ENCODE data around the gene FAM131A. TPM values are rescaled to one million over a fixed set of nuclear protein-coding genes. Genes with fewer than 3 reads are reported as not detected.

FAM131A gene
- total and polyA plus RNA-seq, 2 of the 4 experiments (the other 2 are of a cell fraction), result 10.8 to 19.5 TPM

DNA sequence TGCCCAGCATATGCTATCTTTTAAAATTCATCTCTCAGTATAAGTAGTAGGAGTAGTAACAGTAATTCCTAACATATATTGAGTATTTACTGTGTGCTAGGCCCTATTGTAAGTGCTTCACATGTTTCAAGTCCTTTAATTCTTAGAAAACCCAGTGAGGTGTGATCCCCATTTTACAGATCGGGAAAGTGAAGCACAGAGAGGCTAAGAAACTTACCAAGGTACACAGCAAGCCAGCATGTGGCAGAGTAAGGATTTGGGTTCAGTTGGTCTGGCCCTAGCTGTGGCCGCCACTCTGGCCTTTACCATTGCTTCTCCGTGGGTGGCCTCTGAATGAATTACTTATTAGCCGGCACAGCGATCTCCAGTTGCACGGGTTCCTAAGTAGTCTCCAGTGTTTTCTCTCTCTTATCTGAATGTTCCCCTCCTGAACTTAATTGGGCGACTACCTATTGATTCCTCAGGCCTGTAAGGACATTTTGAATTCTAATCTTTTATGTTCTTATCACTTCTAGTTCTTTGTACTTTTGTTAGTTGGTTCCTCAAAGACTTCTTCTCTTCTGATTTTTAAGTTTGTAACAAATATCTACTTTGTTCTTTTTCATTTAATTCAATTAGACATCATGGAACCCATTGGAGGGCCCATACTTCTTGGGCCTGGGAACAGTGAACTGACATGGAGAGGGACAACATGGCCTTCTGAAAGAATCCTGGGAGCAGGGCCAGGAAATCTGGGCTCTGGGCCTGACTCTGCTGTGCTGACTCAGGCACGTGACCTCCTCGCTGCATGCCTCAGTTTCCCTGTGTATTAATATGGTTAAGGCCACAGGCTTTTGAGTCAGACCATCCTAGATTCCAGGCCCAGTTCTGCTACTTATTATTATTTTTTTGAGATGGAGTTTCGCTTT, 12.4 kb downstream of the FAM131A start (continued):
- TF ChIP-seq MAFK (IDR thresholded peaks at IDR 0.05; ENCODE audit: low read depth, low read length) (no peak), CEBPB (IDR thresholded peaks at IDR 0.05; ENCODE audit: low read depth, low read length) (no peak)

DNA sequence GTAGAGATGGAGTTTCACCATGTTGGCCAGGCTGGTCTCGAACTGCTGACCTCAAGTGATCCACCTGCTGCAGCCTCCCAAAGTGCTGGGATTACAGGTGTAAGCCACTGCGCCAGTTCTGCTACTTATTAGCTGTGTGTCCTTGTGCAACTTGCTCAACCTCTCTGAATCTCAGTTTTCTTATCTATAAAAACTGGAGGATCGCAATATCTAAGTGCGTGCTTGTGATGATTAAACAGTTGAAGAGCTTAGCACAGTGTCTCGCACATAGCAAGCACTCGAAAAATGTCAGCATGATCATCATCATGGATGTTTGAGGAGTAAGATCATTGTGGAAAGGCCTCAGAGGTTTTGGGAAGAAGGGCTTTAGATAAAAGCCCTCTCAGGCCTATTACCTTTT, 13.2 kb downstream of the FAM131A start:
- Histone ChIP-seq H3K36me3 (ENCODE audit: control insufficient read depth, insufficient read depth, low read length) (peaks cover 21% of the 10 kb centered on the region), H3K4me3 (ENCODE audit: insufficient read depth, low read depth, low read length) (no peak overlapping the region), H3K9me3 (ENCODE audit: control insufficient read depth, insufficient read depth, low read length) (no peaks in the 10 kb centered on the region), H3K79me1 (ENCODE audit: low read depth in 1 of 2, low read length in 2 of 2) (no peaks in the 10 kb centered on the region), H3K23ac (ENCODE audit: low read depth, low read length) (no peak overlapping the region), H3K27ac (ENCODE audit: insufficient read depth, low read length) (no peak overlapping the region), H2BK15ac (ENCODE audit: low read depth, low read length) (no peak overlapping the region), H3K4ac (ENCODE audit: low read depth, low read length) (no peak overlapping the region), H4K91ac (ENCODE audit: insufficient read depth, low read depth, low read length) (no peak overlapping the region), H2AK9ac (replicated peaks; ENCODE audit: low read depth, low read length, poor library complexity) (no peak overlapping the region), H3K9ac (ENCODE audit: low read depth, low read length) (no peak overlapping the region), H3K56ac (ENCODE audit: extremely low read depth, insufficient read depth, low read length) (no peak overlapping the region), H3K18ac (ENCODE audit: low read depth, low read length) (no peak overlapping the region), H4K5ac (ENCODE audit: low read depth, low read length) (no peak overlapping the region), H3K9me1 (ENCODE audit: insufficient read depth, low read length) (peaks cover 8% of the 10 kb centered on the region; the same call in 1 of the 2 replicates), H4K20me1 (ENCODE audit: insufficient read depth, low read length) (peaks cover 3% of the 10 kb centered on the region), H3K27me3 (ENCODE audit: control insufficient read depth, insufficient read depth, low read length) (no peaks in the 10 kb centered on the region), H2BK20ac (ENCODE audit: low read depth, low read length) (no peak overlapping the region), H4K8ac (ENCODE audit: low read depth in 2 of 2, low read length in 2 of 2) (no peak overlapping the region), H2AK5ac (ENCODE audit: low read depth, low read length) (no peak overlapping the region), H3K14ac (replicated peaks; ENCODE audit: low read depth, low read length) (no peak overlapping the region), H3K4me1 (ENCODE audit: control insufficient read depth, insufficient read depth, low read length) (peaks cover 4% of the 10 kb centered on the region; the same call in 1 of the 2 replicates), H2BK5ac (ENCODE audit: low read depth, low read length, poor library complexity, severe bottlenecking) (no peak overlapping the region), H2AFZ (replicated peaks; ENCODE audit: low read length, poor library complexity) (no peak overlapping the region), H2BK120ac (ENCODE audit: low read depth, low read length) (no peak overlapping the region), H3K4me2 (ENCODE audit: low read depth, low read length) (no peak overlapping the region)
- ChIA-PET CTCF (no interaction called here), POLR2A (ENCODE audit: unreplicated experiment) (no interaction called here)
- no peak for TF ChIP-seq POLR2A (IDR thresholded peaks at IDR 0.05; ENCODE audit: low read depth, low read length)
- TF ChIP-seq MAZ (IDR thresholded peaks at IDR 0.05; ENCODE audit: borderline replicate concordance, low read depth, low read length), result no peak
- no peak for TF ChIP-seq RCOR1 (IDR thresholded peaks at IDR 0.05; ENCODE audit: insufficient replicate concordance, low read length)
- TF ChIP-seq CHD1 (IDR thresholded peaks at IDR 0.05; ENCODE audit: low read depth, low read length), result no peak
- no peak for TF ChIP-seq SMC3 (IDR thresholded peaks at IDR 0.05; ENCODE audit: low read depth, low read length)
- TF ChIP-seq FOS (IDR thresholded peaks at IDR 0.05; ENCODE audit: low read depth, low read length), result no peak
- no peak for TF ChIP-seq MXI1 (IDR thresholded peaks at IDR 0.05; ENCODE audit: borderline replicate concordance, low read depth, low read length)
- TF ChIP-seq, protein P1, sequence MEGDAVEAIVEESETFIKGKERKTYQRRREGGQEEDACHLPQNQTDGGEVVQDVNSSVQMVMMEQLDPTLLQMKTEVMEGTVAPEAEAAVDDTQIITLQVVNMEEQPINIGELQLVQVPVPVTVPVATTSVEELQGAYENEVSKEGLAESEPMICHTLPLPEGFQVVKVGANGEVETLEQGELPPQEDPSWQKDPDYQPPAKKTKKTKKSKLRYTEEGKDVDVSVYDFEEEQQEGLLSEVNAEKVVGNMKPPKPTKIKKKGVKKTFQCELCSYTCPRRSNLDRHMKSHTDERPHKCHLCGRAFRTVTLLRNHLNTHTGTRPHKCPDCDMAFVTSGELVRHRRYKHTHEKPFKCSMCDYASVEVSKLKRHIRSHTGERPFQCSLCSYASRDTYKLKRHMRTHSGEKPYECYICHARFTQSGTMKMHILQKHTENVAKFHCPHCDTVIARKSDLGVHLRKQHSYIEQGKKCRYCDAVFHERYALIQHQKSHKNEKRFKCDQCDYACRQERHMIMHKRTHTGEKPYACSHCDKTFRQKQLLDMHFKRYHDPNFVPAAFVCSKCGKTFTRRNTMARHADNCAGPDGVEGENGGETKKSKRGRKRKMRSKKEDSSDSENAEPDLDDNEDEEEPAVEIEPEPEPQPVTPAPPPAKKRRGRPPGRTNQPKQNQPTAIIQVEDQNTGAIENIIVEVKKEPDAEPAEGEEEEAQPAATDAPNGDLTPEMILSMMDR (conservative IDR thresholded peaks at IDR 0.05; ENCODE audit: low read depth, low read length), result no peak
- TF ChIP-seq CEBPB (IDR thresholded peaks at IDR 0.05; ENCODE audit: low read depth, low read length), result no peak
- TF ChIP-seq RFX5 (IDR thresholded peaks at IDR 0.05; ENCODE audit: low read depth, low read length), result no peak
- TF ChIP-seq MAFK (IDR thresholded peaks at IDR 0.05; ENCODE audit: low read depth, low read length), result no peak
- 90% methylated on average over 2 of the region's 6 CpGs; no CpG with 5 or more reads in 1 of the 2 experiments for WGBS, 2 experiments (ENCODE audit: extremely low coverage in 2 of 2, insufficient read length in 1 of 2)
- ATAC-seq (ENCODE audit: low read depth) (no peak), DNase-seq (no peak)
- no TSS peak for BruUV-seq (replicated peaks)
- in situ Hi-C loops (cut with MboI; ENCODE audit: low sequenced_read_pairs), result no loop called here
- dilution Hi-C loops (cut with HindIII; ENCODE audit: low sequenced_read_pairs, unreplicated experiment), result loop anchor here (25.0 kb wide), 1 partner anchor 187 kb away; no protein-coding TSS in a partner anchor
- intact Hi-C loops (cut with micrococcal nuclease), result no loop called here

Measured in IMR-90 (cell line).